ENCODE results near the gene PTPRA. TPM values are rescaled to one million over a fixed set of nuclear protein-coding genes. Genes with fewer than 3 reads are reported as not detected.

PTPRA gene
- polyA plus RNA-seq, 1 experiment, result 46.2 TPM

DNA sequence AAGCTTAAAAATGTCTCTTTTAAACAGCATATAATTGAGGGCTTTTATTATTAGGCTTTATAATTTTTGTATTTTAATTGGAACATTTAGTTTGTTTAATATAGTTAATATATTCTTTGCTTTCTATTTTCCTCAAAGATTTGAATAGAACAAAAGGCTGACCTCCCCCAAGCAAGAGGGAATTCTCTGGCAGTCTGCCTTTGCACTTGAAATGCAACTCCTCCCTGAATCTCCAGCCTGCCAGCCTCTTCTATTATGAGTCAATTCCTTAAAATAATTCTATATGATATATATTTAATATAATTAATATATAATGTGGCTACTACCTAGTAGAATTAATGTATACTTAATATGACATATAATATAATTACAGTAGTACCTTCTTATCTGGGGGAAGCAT lies 69.2 kb downstream of the PTPRA start:
- TF ChIP-seq, protein P1, sequence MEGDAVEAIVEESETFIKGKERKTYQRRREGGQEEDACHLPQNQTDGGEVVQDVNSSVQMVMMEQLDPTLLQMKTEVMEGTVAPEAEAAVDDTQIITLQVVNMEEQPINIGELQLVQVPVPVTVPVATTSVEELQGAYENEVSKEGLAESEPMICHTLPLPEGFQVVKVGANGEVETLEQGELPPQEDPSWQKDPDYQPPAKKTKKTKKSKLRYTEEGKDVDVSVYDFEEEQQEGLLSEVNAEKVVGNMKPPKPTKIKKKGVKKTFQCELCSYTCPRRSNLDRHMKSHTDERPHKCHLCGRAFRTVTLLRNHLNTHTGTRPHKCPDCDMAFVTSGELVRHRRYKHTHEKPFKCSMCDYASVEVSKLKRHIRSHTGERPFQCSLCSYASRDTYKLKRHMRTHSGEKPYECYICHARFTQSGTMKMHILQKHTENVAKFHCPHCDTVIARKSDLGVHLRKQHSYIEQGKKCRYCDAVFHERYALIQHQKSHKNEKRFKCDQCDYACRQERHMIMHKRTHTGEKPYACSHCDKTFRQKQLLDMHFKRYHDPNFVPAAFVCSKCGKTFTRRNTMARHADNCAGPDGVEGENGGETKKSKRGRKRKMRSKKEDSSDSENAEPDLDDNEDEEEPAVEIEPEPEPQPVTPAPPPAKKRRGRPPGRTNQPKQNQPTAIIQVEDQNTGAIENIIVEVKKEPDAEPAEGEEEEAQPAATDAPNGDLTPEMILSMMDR (IDR thresholded peaks at IDR 0.05; ENCODE audit: insufficient read depth, low read depth, low read length), result no peak
- POLR2A ChIA-PET, result no interaction called here
- no peak for DNase-seq (ENCODE audit: low read depth)
- H3K4me3 ChIP-seq (ENCODE audit: low read depth, low read length), result no peak overlapping the region
- H3K27me3 ChIP-seq (ENCODE audit: control insufficient read depth, insufficient read depth, low read length), result no peaks in the 10 kb centered on the region
- CTCF ChIA-PET, result interaction anchor here (0.7 to 1.0 kb wide), 2 partner anchors 13 to 30 kb away, joined by 3 read pairs; no protein-coding TSS in a partner anchor
- H3K36me3 ChIP-seq (ENCODE audit: control insufficient read depth, insufficient read depth, low read length), result no peaks in the 10 kb centered on the region

DNA sequence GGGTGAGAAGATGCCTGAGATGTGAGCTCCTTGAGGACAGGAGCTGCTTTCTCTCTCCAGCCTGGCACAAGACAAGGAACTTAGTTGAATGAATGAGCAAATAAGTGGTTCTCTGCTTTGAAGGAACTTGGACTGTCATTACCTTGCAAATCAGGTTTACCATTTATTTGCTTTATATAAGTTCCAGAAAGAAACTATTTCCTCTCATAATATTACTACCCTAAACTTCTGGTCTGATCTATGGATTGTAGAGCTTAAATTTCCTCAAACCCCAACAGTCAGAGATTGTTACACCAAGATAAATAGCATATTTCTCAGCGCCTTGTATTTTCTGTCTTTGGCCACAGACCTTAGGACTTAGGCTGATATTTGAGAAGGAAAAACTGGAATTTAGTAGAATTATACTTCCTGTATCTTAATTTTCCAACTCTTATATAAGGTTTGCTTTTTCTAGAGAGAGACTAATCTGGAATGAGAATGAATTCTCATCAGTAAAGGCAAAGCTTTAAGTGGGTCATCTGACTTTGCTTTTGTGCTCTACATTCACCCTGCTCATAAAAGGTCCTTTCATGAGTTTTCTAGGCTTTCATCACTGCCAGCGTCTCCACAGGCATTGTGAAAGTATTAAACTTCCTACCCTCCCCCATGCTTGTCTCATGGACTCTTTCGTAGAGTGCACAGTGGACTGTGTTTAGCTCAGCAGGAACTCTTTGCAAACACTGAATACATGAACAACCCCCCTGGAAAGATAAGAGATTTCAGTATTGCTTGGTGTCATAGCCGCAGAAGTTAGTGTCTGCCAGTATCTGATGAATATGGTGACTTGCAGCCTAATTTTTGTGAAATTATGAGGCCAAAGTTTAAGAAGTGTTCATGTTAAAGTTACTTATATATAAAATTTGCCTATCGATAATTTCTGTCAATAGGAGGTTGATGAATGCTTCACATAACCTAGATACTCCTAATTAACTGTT lies 74.0 kb downstream of the PTPRA start:
- DNase-seq (ENCODE audit: low read depth), result peak; percentile 8
- Histone ChIP-seq H3K27me3 (ENCODE audit: control insufficient read depth, insufficient read depth, low read length) (no peaks in the 10 kb centered on the region), H3K36me3 (ENCODE audit: control insufficient read depth, insufficient read depth, low read length) (peaks cover 3% of the 10 kb centered on the region; the same call in 1 of the 2 replicates), H3K4me3 (ENCODE audit: low read depth, low read length) (no peak overlapping the region)
- TF ChIP-seq, protein P1 (IDR thresholded peaks at IDR 0.05; ENCODE audit: insufficient read depth, low read depth, low read length), result no peak
- POLR2A ChIA-PET, result no interaction called here
- CTCF ChIA-PET, result interaction anchor here (0.5 kb wide), 1 partner anchor 16 kb away, joined by 3 read pairs; no protein-coding TSS in a partner anchor

DNA sequence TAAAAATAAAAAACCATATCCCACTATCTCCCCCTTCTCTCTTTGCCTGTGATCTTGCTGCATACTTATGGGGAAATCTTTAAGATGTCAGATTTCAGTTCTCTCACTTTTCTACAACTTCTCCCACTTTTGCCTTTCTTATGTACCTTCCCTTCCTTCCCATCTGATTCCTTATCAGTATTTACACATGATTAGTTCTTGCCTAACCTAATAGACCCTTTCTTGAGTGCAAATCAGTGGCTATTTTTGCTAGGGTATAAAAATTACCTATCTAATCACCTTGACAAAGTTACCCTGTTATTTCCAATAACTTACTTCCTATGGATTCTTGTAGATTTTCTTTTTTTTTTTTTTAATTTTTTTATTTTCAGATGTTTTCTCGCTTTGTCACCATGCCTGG lies 75.7 kb downstream of the PTPRA start:
- H3K36me3 ChIP-seq (ENCODE audit: control insufficient read depth, insufficient read depth, low read length), result peaks cover 3% of the 10 kb centered on the region; the same call in 1 of the 2 replicates

DNA sequence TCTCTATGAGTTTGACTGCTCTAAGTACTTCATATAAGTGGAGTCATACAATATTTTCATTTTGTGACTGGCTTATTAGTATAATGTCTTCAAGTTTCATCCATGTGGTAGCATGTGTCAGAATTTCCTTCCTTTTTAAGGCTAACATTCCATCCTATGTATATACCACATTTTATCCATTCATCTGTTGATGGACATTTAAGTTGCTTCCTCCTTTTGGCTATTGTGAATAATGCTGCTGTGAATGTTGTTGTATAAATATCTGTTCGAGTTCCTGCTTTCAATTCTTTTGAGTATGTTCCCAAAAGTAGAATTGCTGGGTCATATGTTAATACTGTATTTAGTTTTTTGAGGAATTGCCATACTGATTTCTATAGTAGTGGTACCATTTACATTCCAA lies 79.5 kb downstream of the PTPRA start:
- no peaks in the 10 kb centered on the region for H3K27me3 ChIP-seq (ENCODE audit: control insufficient read depth, insufficient read depth, low read length)
- DNase-seq (ENCODE audit: low read depth), result no peak
- H3K36me3 ChIP-seq (ENCODE audit: control insufficient read depth, insufficient read depth, low read length), result peaks cover 3% of the 10 kb centered on the region; the same call in 1 of the 2 replicates
- H3K4me3 ChIP-seq (ENCODE audit: low read depth, low read length), result no peak overlapping the region
- POLR2A ChIA-PET, result no interaction called here
- TF ChIP-seq, protein P1 (IDR thresholded peaks at IDR 0.05; ENCODE audit: insufficient read depth, low read depth, low read length), result no peak
- CTCF ChIA-PET, result no interaction called here

More for the DNA sequence above, 75.7 kb downstream of the PTPRA start:
- H3K27me3 ChIP-seq (ENCODE audit: control insufficient read depth, insufficient read depth, low read length), result no peaks in the 10 kb centered on the region
- H3K4me3 ChIP-seq (ENCODE audit: low read depth, low read length), result no peak overlapping the region
- ChIA-PET POLR2A (no interaction called here), CTCF (no interaction called here)
- no peak for DNase-seq (ENCODE audit: low read depth)
- TF ChIP-seq, protein P1 (IDR thresholded peaks at IDR 0.05; ENCODE audit: insufficient read depth, low read depth, low read length), result no peak

DNA sequence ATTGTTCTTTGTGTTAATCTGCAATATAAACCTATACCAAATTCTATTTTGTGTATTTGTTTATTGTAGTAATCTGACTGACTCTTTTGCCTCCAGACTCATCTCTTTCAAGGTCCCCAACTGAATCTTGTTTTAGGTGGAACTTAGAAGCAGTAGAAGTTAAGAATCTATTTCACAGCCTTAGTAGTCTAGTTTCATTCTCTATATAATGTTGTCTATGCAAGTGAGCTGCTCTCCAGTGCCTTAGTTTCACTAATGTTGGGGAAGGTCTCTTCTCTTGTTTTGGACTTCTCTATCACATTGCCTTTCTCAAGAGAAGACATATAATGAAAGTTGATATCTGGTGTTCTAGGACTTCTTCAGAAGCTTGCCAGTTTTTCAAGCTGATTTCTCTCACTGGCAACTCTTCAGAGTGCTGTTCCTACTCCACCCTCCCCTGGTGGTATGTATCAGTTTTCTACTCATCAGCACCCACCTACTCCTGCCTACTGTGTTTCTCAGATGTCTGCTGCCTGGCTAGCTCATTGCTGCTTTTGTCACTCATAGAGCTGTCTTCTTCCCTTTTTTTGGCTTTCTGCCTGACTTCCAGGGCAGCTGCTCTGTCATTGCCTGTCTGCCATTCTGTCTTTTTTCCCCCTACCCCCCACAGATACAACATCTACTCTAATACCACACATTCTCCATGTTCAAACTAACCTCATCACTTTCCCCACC lies 82.1 kb downstream of the PTPRA start:
- 0 out of 2 replicates have a peak, but pooled peaks cover 3% of the 10 kb centered on the region for H3K36me3 ChIP-seq (ENCODE audit: control insufficient read depth, insufficient read depth, low read length)
- H3K27me3 ChIP-seq (ENCODE audit: control insufficient read depth, insufficient read depth, low read length), result no peaks in the 10 kb centered on the region
- POLR2A ChIA-PET, result no interaction called here
- TF ChIP-seq, protein P1 (IDR thresholded peaks at IDR 0.05; ENCODE audit: insufficient read depth, low read depth, low read length), result no peak
- DNase-seq (ENCODE audit: low read depth), result no peak
- CTCF ChIA-PET, result no interaction called here
- H3K4me3 ChIP-seq (ENCODE audit: low read depth, low read length), result no peak overlapping the region
